Ectodermal cell (in vitro differentiated cells): ENCODE measurements around the gene BMPR1A.

Source experiments
- H3K27ac ChIP-seq: 2 replicates; pipeline ENCODE4 v1.7.0; 2013; ENCODE audit warnings: mild to moderate bottlenecking, low read depth, low read length; ENCODE audit not compliant: insufficient read depth, poor library complexity, severe bottlenecking
- H3K27me3 ChIP-seq: 2 replicates; pipeline ENCODE4 v1.7.0; 2013; ENCODE audit warnings: mild to moderate bottlenecking, low read length; ENCODE audit not compliant: insufficient read depth, control insufficient read depth, poor library complexity, severe bottlenecking
- H3K36me3 ChIP-seq: one replicate; pipeline ENCODE4 v1.7.0; 2013; ENCODE audit warnings: low read length; ENCODE audit not compliant: control insufficient read depth, insufficient read depth
- H3K4me1 ChIP-seq: one replicate; pipeline ENCODE4 v1.7.0; 2013; ENCODE audit warnings: low read length; ENCODE audit not compliant: control insufficient read depth, insufficient read depth
- H3K4me3 ChIP-seq: 2 replicates; pipeline ENCODE4 v1.7.0; 2013; ENCODE audit warnings: low read depth, low read length, control low read depth; ENCODE audit not compliant: insufficient read depth
- H3K9me3 ChIP-seq: 2 replicates; pipeline ENCODE4 v1.7.0; 2013; ENCODE audit warnings: mild to moderate bottlenecking, low read length, moderate library complexity; ENCODE audit not compliant: control insufficient read depth
- WGBS, 2 experiments: methylation state at CpG; one replicate each; pipeline ENCODE4 v1.1.7; 2013; ENCODE audit warnings: missing lambda C conversion rate in 2 of 2; 5-methylcytosine and 5-hydroxymethylcytosine counted together

The BMPR1A gene

DNA sequence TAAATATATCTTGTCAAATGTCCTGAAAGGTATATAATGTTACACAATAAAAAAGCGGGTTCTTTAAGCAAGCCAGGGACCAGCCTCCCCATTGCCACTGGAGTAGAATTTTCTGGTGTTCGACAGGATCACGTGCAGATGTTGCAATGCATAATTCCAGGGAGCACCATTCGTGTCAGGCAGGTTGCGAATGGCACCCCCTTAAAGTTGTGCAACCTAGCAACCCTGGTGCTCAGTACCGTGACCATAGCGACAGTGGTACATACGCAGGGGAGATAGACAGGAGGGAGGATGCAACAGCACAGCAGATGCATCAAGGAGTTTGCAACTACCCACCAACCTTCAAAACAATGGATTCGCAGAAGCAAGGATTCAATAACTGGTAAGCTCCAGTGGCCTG lies 6.6 kb upstream of the BMPR1A start:
- Histone ChIP-seq H3K36me3 (no peaks in the 10 kb centered on the region), H3K27ac (no peak overlapping the region), H3K27me3 (no peaks in the 10 kb centered on the region), H3K4me3 (no peak overlapping the region), H3K4me1 (peaks cover 10% of the 10 kb centered on the region), H3K9me3 (no peaks in the 10 kb centered on the region)
- WGBS, 2 experiments = 96% methylated on average over 9 of the region's 9 CpGs

DNA sequence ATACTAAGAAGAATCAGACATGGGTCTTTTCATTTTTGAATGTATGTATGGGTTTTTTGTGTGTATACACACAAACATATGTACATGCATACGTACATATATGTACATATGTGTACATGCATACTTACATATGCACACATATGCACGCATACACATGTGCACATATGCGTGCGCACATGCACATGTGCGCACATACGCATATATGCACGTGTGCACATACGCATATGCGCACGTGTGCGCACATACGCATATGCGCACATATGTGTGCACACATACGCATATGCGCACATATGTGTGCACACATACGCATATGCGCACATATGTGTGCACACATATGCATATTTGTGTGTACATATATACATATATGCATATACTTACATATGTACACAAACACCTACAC lies 4.9 kb upstream of the BMPR1A start:
- Histone ChIP-seq H3K27me3 (no peaks in the 10 kb centered on the region), H3K4me3 (no peak overlapping the region), H3K9me3 (no peaks in the 10 kb centered on the region), H3K36me3 (no peaks in the 10 kb centered on the region), H3K4me1 (peaks cover 10% of the 10 kb centered on the region), H3K27ac (no peak overlapping the region)
- 84 to 85% methylated on average over 17 of the region's 17 CpGs for WGBS, 2 experiments

DNA sequence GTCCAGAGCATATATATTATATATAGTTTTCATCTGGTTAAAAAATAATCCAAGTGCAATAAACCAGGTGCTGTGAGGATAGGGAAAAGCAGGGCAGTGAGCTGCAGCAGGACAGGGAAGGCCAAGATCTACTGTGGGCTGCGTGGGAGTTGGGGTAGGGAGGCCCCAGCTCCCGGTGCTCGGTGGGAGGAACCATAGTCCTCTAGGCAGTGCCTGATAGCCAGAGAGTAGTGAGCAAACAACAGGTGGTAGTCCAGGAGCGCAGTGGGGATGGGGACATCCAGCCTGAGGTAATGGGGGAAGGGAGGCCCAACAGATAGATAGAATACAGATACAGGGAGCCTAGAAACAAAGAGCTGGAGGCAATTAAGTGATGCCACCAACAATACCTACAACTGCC lies 4.1 kb upstream of the BMPR1A start:
- 73 to 78% methylated on average over 4 of the region's 4 CpGs for WGBS, 2 experiments
- no peaks in the 10 kb centered on the region for H3K27me3 ChIP-seq
- no peaks in the 10 kb centered on the region for H3K9me3 ChIP-seq
- H3K4me1 ChIP-seq = peaks cover 10% of the 10 kb centered on the region
- H3K36me3 ChIP-seq = no peaks in the 10 kb centered on the region
- H3K4me3 ChIP-seq = no peak overlapping the region
- H3K27ac ChIP-seq = no peak overlapping the region

DNA sequence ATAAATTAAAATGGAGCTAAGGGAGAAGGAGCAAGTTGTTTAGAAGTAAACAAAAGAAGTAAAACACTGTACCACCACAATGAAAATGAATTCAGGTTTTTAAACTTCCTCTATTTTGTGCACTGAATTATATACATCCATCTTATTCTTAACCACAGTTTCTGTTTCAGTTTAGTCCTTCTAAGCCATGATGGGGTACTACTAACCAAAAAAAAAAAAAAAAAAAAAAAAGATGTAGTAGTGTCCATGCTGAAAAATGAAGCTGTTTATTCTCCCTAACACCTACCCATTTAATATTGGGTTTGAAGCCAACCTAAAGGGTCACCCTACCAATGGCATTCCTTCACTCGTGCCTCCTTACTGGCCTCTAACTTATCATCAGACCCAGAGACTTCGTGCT lies 3.4 kb upstream of the BMPR1A start:
- WGBS, 2 experiments = 92 to 97% methylated on average over 2 of the region's 2 CpGs
- H3K4me1 ChIP-seq = peaks cover 10% of the 10 kb centered on the region
- H3K27me3 ChIP-seq = no peaks in the 10 kb centered on the region

DNA sequence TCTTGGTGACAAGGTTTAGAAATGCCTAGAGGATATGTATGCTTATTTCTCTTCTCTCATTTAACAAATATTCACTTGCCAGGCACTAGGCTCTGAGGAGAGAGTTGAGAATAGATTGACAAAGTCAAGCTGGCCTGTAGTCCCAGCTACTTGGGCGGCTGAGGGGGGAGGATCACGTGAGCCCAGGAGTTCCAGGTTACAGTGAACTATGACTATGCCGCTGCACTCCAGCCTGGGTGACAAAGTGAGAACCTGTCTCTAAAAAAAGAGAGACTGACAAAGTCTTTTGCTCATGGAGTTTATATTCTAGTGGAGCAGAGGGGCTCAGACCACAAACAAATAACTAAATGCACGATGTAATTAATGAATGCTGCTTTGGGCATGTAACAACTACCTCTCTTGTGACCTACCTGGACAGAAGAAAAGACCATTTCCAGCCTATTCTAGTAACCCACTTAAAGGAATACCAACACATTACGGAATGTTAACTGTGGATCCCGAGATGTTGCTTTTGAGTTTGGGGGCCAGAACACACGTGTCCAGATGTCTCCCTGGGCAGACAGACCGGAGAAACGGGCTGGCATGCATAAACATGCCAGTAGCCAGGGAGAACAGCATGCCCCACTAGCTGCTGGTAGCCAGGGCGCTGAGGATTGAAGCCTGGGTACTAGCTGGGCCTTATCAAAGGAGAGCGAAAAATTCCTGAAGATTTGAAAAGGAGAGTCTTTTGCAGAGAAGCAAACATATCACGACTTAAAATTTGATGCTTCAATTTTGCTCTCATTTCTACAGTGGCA lies 2.6 kb upstream of the BMPR1A start:
- H3K4me3 ChIP-seq = no peak overlapping the region
- peaks cover 10% of the 10 kb centered on the region for H3K4me1 ChIP-seq
- 89 to 91% methylated on average over 12 of the region's 12 CpGs for WGBS, 2 experiments
- no peak overlapping the region for H3K27ac ChIP-seq
- H3K36me3 ChIP-seq = no peaks in the 10 kb centered on the region
- no peaks in the 10 kb centered on the region for H3K27me3 ChIP-seq
- no peaks in the 10 kb centered on the region for H3K9me3 ChIP-seq

More for the DNA sequence above, 3.4 kb upstream of the BMPR1A start:
- no peak overlapping the region for H3K27ac ChIP-seq
- H3K4me3 ChIP-seq = no peak overlapping the region
- H3K36me3 ChIP-seq = no peaks in the 10 kb centered on the region
- H3K9me3 ChIP-seq = no peaks in the 10 kb centered on the region

DNA sequence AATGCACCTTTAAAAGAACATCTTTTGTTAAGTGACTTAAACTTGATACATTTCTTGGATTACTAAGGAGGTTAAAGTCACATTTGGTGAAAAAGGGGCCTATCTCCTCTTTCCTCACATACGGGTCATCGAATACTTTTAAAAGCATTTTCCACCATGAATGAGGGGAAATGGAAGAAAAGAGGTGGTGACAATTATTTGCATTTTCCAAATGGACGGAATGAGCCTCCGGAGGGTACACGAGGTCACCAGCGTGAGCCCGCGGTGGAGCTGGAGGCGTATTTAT lies 1.0 kb upstream of the BMPR1A start:
- H3K27ac ChIP-seq = peak overlapping the region; percentile 92
- H3K27me3 ChIP-seq = no peaks in the 10 kb centered on the region
- H3K4me3 ChIP-seq = peak overlapping the region; percentile 67
- H3K4me1 ChIP-seq = peaks cover 10% of the 10 kb centered on the region
- no peaks in the 10 kb centered on the region for H3K36me3 ChIP-seq
- no peaks in the 10 kb centered on the region for H3K9me3 ChIP-seq
- WGBS, 2 experiments = 1 to 5% methylated on average over 8 to 9 of the region's 9 CpGs

DNA sequence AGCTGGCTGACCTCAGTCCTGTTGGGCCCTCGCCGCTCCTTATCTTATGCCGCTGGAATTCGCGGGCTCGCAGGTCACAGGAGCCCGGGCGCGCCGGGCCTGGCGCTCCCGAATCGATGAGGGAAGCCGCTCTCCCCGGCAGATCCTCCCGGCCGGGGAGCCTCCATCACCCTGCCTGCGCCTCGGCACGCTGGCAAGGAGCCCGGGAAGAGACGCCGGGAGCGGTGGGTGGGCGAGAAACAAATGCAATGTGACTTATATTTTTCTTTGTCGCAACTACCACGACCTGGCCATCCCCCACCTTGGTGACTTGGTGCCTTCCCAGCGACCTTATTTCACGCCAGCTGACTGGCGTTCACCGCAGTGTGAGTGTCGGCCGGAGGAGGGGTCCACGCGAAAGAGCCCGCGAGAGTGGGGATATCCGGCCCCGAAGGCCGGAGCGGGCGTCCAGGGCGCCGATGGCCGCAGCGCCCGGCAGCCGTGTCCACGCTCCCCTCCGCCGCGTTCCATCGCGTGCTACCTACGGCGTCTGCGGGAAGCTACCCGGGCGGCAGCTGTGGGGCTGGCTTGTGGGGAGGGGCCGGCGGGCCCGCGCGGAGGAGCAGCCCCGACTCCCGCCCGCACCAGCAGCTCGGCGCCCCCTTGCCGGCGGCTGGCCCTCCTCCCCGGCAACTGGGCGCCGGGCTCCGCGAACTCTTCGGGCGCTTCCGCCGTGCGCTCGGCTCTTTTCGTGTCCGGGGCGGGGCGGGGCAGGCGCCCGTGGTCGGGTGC lies 494 bp upstream of the BMPR1A start:
- 0 to 1% methylated on average over 89 of the region's 89 CpGs for WGBS, 2 experiments

DNA sequence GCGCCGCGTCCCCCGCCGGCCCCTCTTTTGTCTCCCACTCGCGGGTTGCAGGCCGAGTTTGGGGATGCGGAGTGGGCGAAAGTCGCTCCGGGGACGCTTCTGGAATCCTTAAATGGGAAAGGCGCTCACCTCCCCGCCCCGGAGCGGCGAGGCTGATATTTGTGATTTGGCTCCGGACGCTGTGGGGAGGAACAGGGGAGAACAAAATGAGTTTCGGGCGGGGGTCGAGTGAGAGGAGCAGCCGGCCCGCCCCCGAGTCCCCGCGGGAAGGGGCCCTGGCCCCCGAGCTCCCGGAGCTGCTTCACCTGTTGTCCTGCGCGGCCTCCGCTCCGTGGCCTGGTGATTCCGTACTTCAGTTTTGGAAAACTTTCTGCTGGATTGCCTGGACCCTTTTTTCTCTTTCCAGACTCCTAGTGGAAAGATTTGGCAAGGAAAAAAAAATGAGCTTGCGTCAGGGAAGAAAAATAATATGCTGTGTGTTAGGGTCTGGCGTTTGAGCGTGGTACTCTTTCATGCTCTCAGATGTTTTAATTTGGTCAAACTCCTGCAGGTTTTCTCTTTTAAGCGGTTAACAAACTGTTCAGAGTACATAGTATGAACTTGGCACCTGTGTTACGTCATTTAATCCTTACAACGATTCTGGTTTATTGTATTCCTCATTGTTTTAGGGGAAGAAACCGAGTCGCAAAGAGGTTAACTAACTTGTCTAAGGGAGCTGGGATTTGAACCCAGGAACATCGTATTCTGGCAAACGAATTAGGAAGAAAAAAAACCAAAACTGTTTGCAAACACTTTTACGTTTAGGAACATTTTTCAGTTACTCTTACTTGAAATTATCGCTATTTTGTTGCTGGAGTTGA lies 924 bp downstream of the BMPR1A start:
- Histone ChIP-seq H3K4me3 (peak overlapping the region; percentile 87), H3K36me3 (no peaks in the 10 kb centered on the region), H3K9me3 (no peaks in the 10 kb centered on the region), H3K4me1 (peaks cover 10% of the 10 kb centered on the region), H3K27ac (peak overlapping the region; percentile 84), H3K27me3 (no peaks in the 10 kb centered on the region)
- WGBS, 2 experiments = 0 to 1% methylated on average over 47 of the region's 47 CpGs

More for the DNA sequence above, 494 bp upstream of the BMPR1A start:
- Histone ChIP-seq H3K36me3 (no peaks in the 10 kb centered on the region), H3K9me3 (no peaks in the 10 kb centered on the region), H3K4me3 (peak overlapping the region; percentile 67), H3K27ac (peak overlapping the region; percentile 92), H3K4me1 (peaks cover 10% of the 10 kb centered on the region), H3K27me3 (no peaks in the 10 kb centered on the region)

DNA sequence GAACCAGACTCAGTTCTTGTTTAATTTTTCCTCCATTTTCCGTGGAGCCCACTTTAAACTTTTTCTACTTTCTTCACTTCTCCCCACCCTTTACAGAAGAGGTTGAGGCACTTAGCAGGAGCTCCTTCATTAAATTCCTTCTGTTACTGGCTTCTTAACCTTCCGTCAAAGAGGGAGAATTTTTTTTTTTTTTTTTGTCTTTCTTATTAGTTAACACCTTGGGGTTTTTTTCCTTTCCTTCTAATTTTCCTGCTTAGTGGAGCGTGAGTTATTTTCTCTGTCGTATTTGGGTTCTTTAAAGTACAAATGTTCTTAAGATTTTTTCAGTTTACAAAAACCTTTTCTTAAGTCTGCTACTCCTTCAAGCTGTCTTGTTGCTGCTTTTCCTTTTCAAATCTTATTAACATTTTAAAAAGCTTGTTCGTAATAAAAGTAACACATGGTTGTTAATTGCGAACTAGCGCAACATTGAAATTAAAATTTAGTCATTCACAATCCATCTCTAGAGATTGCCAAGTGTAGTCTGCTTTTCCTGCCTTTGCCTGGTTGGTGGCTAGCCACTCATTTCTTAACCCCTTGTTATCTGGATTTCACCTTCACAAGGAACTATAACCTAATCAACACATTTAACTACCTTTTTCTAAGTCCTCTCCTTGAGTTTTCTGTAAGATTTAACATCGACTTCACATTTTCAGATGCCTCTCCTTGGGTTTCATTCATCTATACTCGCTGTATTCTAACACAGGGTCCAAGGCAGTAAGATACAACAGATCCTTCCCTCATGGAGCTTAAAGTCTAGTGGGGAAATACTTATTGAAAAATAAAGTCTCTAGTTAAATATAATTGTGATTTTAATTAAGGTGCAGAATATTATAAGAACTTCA lies 2.0 kb downstream of the BMPR1A start:
- 4 to 7% methylated on average over 6 to 7 of the region's 9 CpGs for WGBS, 2 experiments
- Histone ChIP-seq H3K27ac (no peak overlapping the region), H3K4me1 (peaks cover 10% of the 10 kb centered on the region)

More for the DNA sequence above, 2.0 kb downstream of the BMPR1A start:
- H3K36me3 ChIP-seq = no peaks in the 10 kb centered on the region
- peak overlapping the region; percentile 87 for H3K4me3 ChIP-seq
- no peaks in the 10 kb centered on the region for H3K27me3 ChIP-seq
- H3K9me3 ChIP-seq = no peaks in the 10 kb centered on the region
